HepG2 (cell line): ENCODE data around the gene WWP2. TPM values are rescaled to one million over a fixed set of nuclear protein-coding genes. Genes with fewer than 3 reads are reported as not detected.
A peak's percentile ranks its signal among the peaks of the same experiment; 100 is the strongest.
"Not testable (repeated sequence)": the region's sequence is repeated elsewhere in the genome, so short reads cannot be mapped to it uniquely, and the experiment has no call there.

ENCODE experiments used
- ATAC-seq: fragments of 200-7000 bp; cut with Tn5 transposase; 3 replicates; pipeline ENCODE4 v1.9.1; 2020; ENCODE audit warnings: mild to moderate bottlenecking, moderate library complexity
- BruUV-seq: library from RNA; stranded (reverse); fragments of 400-500 nt; replicated peaks from 2 replicates; lab custom pipeline; 2021; lab: Mats Ljungman, UMichigan
- CTCF ChIA-PET: fragments of 300-600 bp; formaldehyde crosslinking; extraction: SDS; loops from one replicate; lab custom pipeline; 2021; ENCODE audit warnings: low total read pairs, inconsistent platforms, low intra/inter-chr PET ratio; lab: Yijun Ruan, JAX
- POLR2A ChIA-PET: fragments of 350-600 bp; sonication (Branson Sonifier 250); formaldehyde crosslinking; loops from one replicate; lab custom pipeline; 2020; ENCODE audit warnings: antibody characterized with exemption, inconsistent platforms; lab: Yijun Ruan, JAX
- DNase-seq: peaks from one replicate; pipeline ENCODE4 v3.0.0-alpha.2; 2015; ENCODE audit warnings: low spot score
- FAIRE-seq: peaks from 3 replicates; lab custom pipeline; 2011; peaks lifted over from hg19 to GRCh38; lab: Jason Lieb, UNC
- H2AFZ ChIP-seq: one replicate; pipeline ENCODE4 v1.6.1; 2011; ENCODE audit warnings: low read length, inconsistent platforms
- H3K27ac ChIP-seq: fragments of 300-600 bp; 3 replicates; pipeline ENCODE4 v1.8.0; 2011; ENCODE audit warnings: mixed run types, mild to moderate bottlenecking, mixed read lengths, low read length, inconsistent platforms; ENCODE audit not compliant: insufficient read depth; ENCODE audit errors: extremely low read length
- H3K27me3 ChIP-seq, 2 experiments: fragments of 200-600 bp in 1 of 2; 2 replicates in 1 of 2; 3 replicates in 1 of 2; pipeline versions ENCODE4 v1.6.0 to v1.8.0; 2011; ENCODE audit warnings: low read length in 2 of 2, mild to moderate bottlenecking in 2 of 2, moderate library complexity in 2 of 2, inconsistent platforms in 1 of 2; ENCODE audit not compliant: insufficient read depth in 2 of 2, control insufficient read depth in 1 of 2
- H3K36me3 ChIP-seq, 2 experiments: fragments of 200-600 bp in 1 of 2; replicated peaks in 1 of 2; 2 replicates in 1 of 2; 3 replicates in 1 of 2; pipeline versions ENCODE4 v1.5.1 to v1.8.0; 2011; ENCODE audit warnings: low read length in 2 of 2, inconsistent platforms in 1 of 2; ENCODE audit not compliant: insufficient read depth in 2 of 2, control insufficient read depth in 1 of 2
- H3K4me1 ChIP-seq: 2 replicates; pipeline ENCODE4 v1.5.1; 2012; ENCODE audit warnings: low read length, inconsistent platforms; ENCODE audit not compliant: insufficient read depth
- H3K4me2 ChIP-seq: 2 replicates; pipeline ENCODE4 v1.6.0; 2011; ENCODE audit warnings: low read depth, low read length, inconsistent platforms
- H3K4me3 ChIP-seq, 3 experiments: fragments of 200-600 bp in 1 of 3; sonication (generic), shearing (Covaris generic) in 1 of 3; replicated peaks in 1 of 3; 2 replicates each; pipeline ENCODE4 v1.5.1; 2011 to 2016; ENCODE audit warnings: low read length in 3 of 3, inconsistent platforms in 2 of 3, low read depth in 2 of 3, mild to moderate bottlenecking in 2 of 3, control low read depth in 1 of 3, mixed read lengths in 1 of 3; ENCODE audit not compliant: insufficient read depth in 1 of 3
- H3K79me2 ChIP-seq: one replicate; pipeline ENCODE4 v1.6.1; 2011; ENCODE audit warnings: low read length, inconsistent platforms; ENCODE audit not compliant: insufficient read depth
- H3K9ac ChIP-seq: 2 replicates; pipeline ENCODE4 v1.6.0; 2011; ENCODE audit warnings: mild to moderate bottlenecking, low read depth, low read length, inconsistent platforms; ENCODE audit not compliant: insufficient read depth
- H3K9me3 ChIP-seq: 2 replicates; pipeline ENCODE4 v1.5.1; 2012; ENCODE audit warnings: mild to moderate bottlenecking, low read length
- H4K20me1 ChIP-seq: 2 replicates; pipeline ENCODE4 v1.6.0; 2011; ENCODE audit warnings: inconsistent platforms, mild to moderate bottlenecking, low read length, moderate library complexity; ENCODE audit not compliant: insufficient read depth
- CEBPB ChIP-seq: IDR thresholded peaks from 2 replicates; pipeline ENCODE4 v1.6.1; 2011; ENCODE audit warnings: low read depth, low read length, improper control_type of control experiment, borderline replicate concordance
- CEBPG ChIP-seq: IDR thresholded peaks from 2 replicates; pipeline ENCODE4 v1.6.1; 2016
- HOXA7 ChIP-seq: sonication (generic); formaldehyde crosslinking; IDR thresholded peaks from 2 replicates; pipeline ENCODE4 v1.8.1; 2022; ENCODE audit warnings: mild to moderate bottlenecking, missing genetic modification reagents, moderate library complexity
- ZBTB33 ChIP-seq: sonication (generic); formaldehyde crosslinking; IDR thresholded peaks from 2 replicates; pipeline ENCODE4 v1.4.0; 2020; ENCODE audit warnings: missing genetic modification reagents
- ZBTB38 ChIP-seq: sonication (generic); formaldehyde crosslinking; IDR thresholded peaks from 2 replicates; pipeline ENCODE4 v1.5.1; 2020; ENCODE audit warnings: mild to moderate bottlenecking, missing genetic modification reagents
- WGBS: methylation state at CpG from one replicate; pipeline ENCODE4 v1.1.6; 2017; ENCODE audit warnings: low lambda C conversion rate; 5-methylcytosine and 5-hydroxymethylcytosine counted together
- in situ Hi-C: cut with HindIII; loops from 2 replicates; pipeline ENCODE4 v1.10.0; 2017; ENCODE audit warnings: low pct_unique_long_range_greater_than_20kb; ENCODE audit not compliant: extremely low pct_ligation_motif_present
- intact Hi-C: fragments of 100-400 bp; cut with micrococcal nuclease; formaldehyde crosslinking; loops from one replicate; pipeline ENCODE4 v1.10.0; 2022; ENCODE audit not compliant: unreplicated experiment
- polyA plus RNA-seq, 8 experiments: library from polyadenylated mRNA; depleted of rRNA in 3 of 8; stranded (reverse) in 7 of 8; unstranded in 1 of 8; fragments of >200 nt; fragmentation: Illumina TruSeq in 4 of 8; extraction: Trizol in 4 of 8; gene quantifications; 2 replicates each; pipeline versions ENCODE4 v1.2.1 to v1.2.3, GENCODE V29; 2011 to 2016; ENCODE audit warnings: low read depth in 4 of 8, missing spikeins in 1 of 8, mixed read lengths in 1 of 8; ENCODE audit not compliant: insufficient read depth in 1 of 8
- total RNA-seq, 5 experiments: library from RNA; depleted of rRNA; stranded (reverse); fragments of >200 nt; fragmentation: Illumina TruSeq; extraction: Trizol; gene quantifications; 2 replicates each; pipeline ENCODE4 v1.2.3, GENCODE V29; 2016; ENCODE audit warnings: low read depth in 1 of 5
- TF ChIP-seq, protein P1 (sequence below): sonication (generic); formaldehyde crosslinking; IDR thresholded peaks from 2 replicates; pipeline ENCODE4 v1.8.0; 2022; ENCODE audit warnings: missing genetic modification reagents, mild to moderate bottlenecking, moderate library complexity, borderline replicate concordance

The WWP2 gene
- total and polyA plus RNA-seq, 2 of the 13 experiments (the other 11 are each of a cell fraction or from before 2014, with no cell fraction given): 11.4 to 28.2 TPM

GRCh38 chr16:69756705-69757104 is 5.4 kb upstream of the WWP2 start:
- POLR2A ChIA-PET: interaction anchor here (0.6 to 0.9 kb wide), 2 partner anchors 10 to 360 kb away, joined by 3 read pairs; no protein-coding TSS in a partner anchor
- BruUV-seq: no TSS peak

GRCh38 chr16:69757375-69757774 is 4.8 kb upstream of the WWP2 start:
- peak; percentile 88 for TF ChIP-seq ZBTB33
- peak; percentile 78 for TF ChIP-seq CEBPB
- 0 out of 2 replicates have a peak, but pooled peaks have one; percentile 38 for TF ChIP-seq ZBTB38 (CRISPR knock-in tag)
- TF ChIP-seq CEBPG: peak; percentile 71
- 79% methylated on average over 13 of the region's 13 CpGs for WGBS
- not testable (repeated sequence) for ATAC-seq

More at GRCh38 chr16:69756705-69757104, 5.4 kb upstream of the WWP2 start:
- H3K36me3 ChIP-seq: peaks cover 0 to 9% of the 10 kb centered on the region in 2 experiments; a peak in 2 of 5 replicates
- CTCF ChIA-PET: no interaction called here
- no peak overlapping the region for H2AFZ ChIP-seq
- FAIRE-seq (no peak), DNase-seq (no peak), ATAC-seq (no peak)
- TF ChIP-seq, protein P1, sequence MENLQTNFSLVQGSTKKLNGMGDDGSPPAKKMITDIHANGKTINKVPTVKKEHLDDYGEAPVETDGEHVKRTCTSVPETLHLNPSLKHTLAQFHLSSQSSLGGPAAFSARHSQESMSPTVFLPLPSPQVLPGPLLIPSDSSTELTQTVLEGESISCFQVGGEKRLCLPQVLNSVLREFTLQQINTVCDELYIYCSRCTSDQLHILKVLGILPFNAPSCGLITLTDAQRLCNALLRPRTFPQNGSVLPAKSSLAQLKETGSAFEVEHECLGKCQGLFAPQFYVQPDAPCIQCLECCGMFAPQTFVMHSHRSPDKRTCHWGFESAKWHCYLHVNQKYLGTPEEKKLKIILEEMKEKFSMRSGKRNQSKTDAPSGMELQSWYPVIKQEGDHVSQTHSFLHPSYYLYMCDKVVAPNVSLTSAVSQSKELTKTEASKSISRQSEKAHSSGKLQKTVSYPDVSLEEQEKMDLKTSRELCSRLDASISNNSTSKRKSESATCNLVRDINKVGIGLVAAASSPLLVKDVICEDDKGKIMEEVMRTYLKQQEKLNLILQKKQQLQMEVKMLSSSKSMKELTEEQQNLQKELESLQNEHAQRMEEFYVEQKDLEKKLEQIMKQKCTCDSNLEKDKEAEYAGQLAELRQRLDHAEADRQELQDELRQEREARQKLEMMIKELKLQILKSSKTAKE (CRISPR knock-in tag): no peak
- 0 out of 2 replicates have a peak, but pooled peaks have one; percentile 44 for TF ChIP-seq HOXA7
- in situ Hi-C loops: no loop called here
- intact Hi-C loops: no loop called here
- no peak overlapping the region for H3K27ac ChIP-seq
- no peak overlapping the region for H3K4me3 ChIP-seq
- no peak overlapping the region for H3K4me2 ChIP-seq
- H3K9ac ChIP-seq: no peak overlapping the region
- H4K20me1 ChIP-seq: no peaks in the 10 kb centered on the region
- no peaks in the 10 kb centered on the region for H3K9me3 ChIP-seq
- H3K27me3 ChIP-seq: peaks cover 0 to 5% of the 10 kb centered on the region in 2 experiments; a peak in 2 of 5 replicates
- H3K79me2 ChIP-seq: peaks cover 34% of the 10 kb centered on the region
- H3K4me1 ChIP-seq: peaks cover 42% of the 10 kb centered on the region
- WGBS: 91% methylated on average over 10 of the region's 10 CpGs

More at GRCh38 chr16:69757375-69757774, 4.8 kb upstream of the WWP2 start:
- CTCF ChIA-PET, H3K27me3 ChIP-seq, H3K27ac ChIP-seq, H3K36me3 ChIP-seq, H3K9ac ChIP-seq, H3K9me3 ChIP-seq, H3K4me2 ChIP-seq, H4K20me1 ChIP-seq, BruUV-seq, FAIRE-seq, in situ Hi-C loops, DNase-seq, H3K4me3 ChIP-seq, intact Hi-C loops: not testable (repeated sequence)
- Histone ChIP-seq H2AFZ (peak overlapping the region; percentile 81), H3K4me1 (peaks cover 39% of the 10 kb centered on the region), H3K79me2 (peaks cover 30% of the 10 kb centered on the region)
- POLR2A ChIA-PET: interaction anchor here (0.6 to 0.9 kb wide), 2 partner anchors 9 to 360 kb away, joined by 3 read pairs; no protein-coding TSS in a partner anchor
